HepG2 (cell line): ENCODE data around the gene NOTUM. TPM values are rescaled to one million over a fixed set of nuclear protein-coding genes. Genes with fewer than 3 reads are reported as not detected.

ENCODE experiments used
- ARHGAP35 ChIP-seq: sonication (generic); formaldehyde crosslinking; IDR thresholded peaks from 2 replicates; pipeline ENCODE4 v1.9.0; 2022; ENCODE audit warnings: mild to moderate bottlenecking, inconsistent platforms, moderate library complexity, missing genetic modification reagents, borderline replicate concordance
- CENPT ChIP-seq: sonication (generic); formaldehyde crosslinking; IDR thresholded peaks from 2 replicates; pipeline ENCODE4 v1.8.0; 2022; ENCODE audit warnings: low read depth, mild to moderate bottlenecking, moderate library complexity, missing genetic modification reagents
- EED ChIP-seq: sonication (generic); formaldehyde crosslinking; IDR thresholded peaks from 2 replicates; pipeline ENCODE4 v1.5.0; 2020; ENCODE audit warnings: mild to moderate bottlenecking, missing genetic modification reagents
- FOXO1 ChIP-seq: sonication (generic); formaldehyde crosslinking; IDR thresholded peaks from 2 replicates; pipeline ENCODE4 v1.4.0; 2020; ENCODE audit warnings: missing genetic modification reagents
- KLF6 ChIP-seq: IDR thresholded peaks from 2 replicates; pipeline ENCODE4 v1.8.0; 2016; ENCODE audit warnings: missing biosample characterization, missing genetic modification reagents
- MEIS1 ChIP-seq: sonication (generic); formaldehyde crosslinking; IDR thresholded peaks from 2 replicates; pipeline ENCODE4 v1.9.0; 2021; ENCODE audit warnings: mild to moderate bottlenecking, missing genetic modification reagents, moderate library complexity, borderline replicate concordance
- MXI1 ChIP-seq: IDR thresholded peaks from 3 replicates; pipeline ENCODE4 v1.6.1; 2012; ENCODE audit warnings: low read depth, low read length, inconsistent platforms, borderline replicate concordance
- RCOR2 ChIP-seq: IDR thresholded peaks from 2 replicates; pipeline ENCODE4 v1.6.1; 2016; ENCODE audit warnings: missing biosample characterization, missing genetic modification reagents
- SP2 ChIP-seq: sonication (generic); formaldehyde crosslinking; IDR thresholded peaks from 2 replicates; pipeline ENCODE4 v1.5.1; 2020; ENCODE audit warnings: mild to moderate bottlenecking, missing genetic modification reagents
- THRA ChIP-seq: sonication (generic); formaldehyde crosslinking; IDR thresholded peaks from 2 replicates; pipeline ENCODE4 v1.4.0; 2020; ENCODE audit warnings: missing genetic modification reagents, borderline replicate concordance
- ZMAT3 ChIP-seq: sonication (generic); formaldehyde crosslinking; conservative IDR thresholded peaks from 2 replicates; pipeline ENCODE4 v1.7.0; 2021; ENCODE audit warnings: missing genetic modification reagents
- ZNF230 ChIP-seq: sonication (generic); formaldehyde crosslinking; IDR thresholded peaks from 2 replicates; pipeline ENCODE4 v1.4.0; 2020; ENCODE audit warnings: mild to moderate bottlenecking, missing genetic modification reagents
- ZNF264 ChIP-seq: sonication (generic); formaldehyde crosslinking; IDR thresholded peaks from 2 replicates; pipeline ENCODE4 v1.4.0; 2020; ENCODE audit warnings: missing genetic modification reagents
- ZNF749 ChIP-seq: sonication (generic); formaldehyde crosslinking; IDR thresholded peaks from 2 replicates; pipeline ENCODE4 v1.8.0; 2022; ENCODE audit warnings: mild to moderate bottlenecking, missing genetic modification reagents, moderate library complexity, borderline replicate concordance
- ZNF891 ChIP-seq: sonication (generic); formaldehyde crosslinking; IDR thresholded peaks from 2 replicates; pipeline ENCODE4 v1.5.0; 2020; ENCODE audit warnings: mild to moderate bottlenecking, missing genetic modification reagents
- polyA plus RNA-seq, 8 experiments: library from polyadenylated mRNA; depleted of rRNA in 3 of 8; stranded (reverse) in 7 of 8; unstranded in 1 of 8; fragments of >200 nt; fragmentation: Illumina TruSeq in 4 of 8; extraction: Trizol in 4 of 8; gene quantifications; 2 replicates each; pipeline versions ENCODE4 v1.2.1 to v1.2.3, GENCODE V29; 2011 to 2016; ENCODE audit warnings: low read depth in 4 of 8, missing spikeins in 1 of 8, mixed read lengths in 1 of 8; ENCODE audit not compliant: insufficient read depth in 1 of 8
- total RNA-seq, 5 experiments: library from RNA; depleted of rRNA; stranded (reverse); fragments of >200 nt; fragmentation: Illumina TruSeq; extraction: Trizol; gene quantifications; 2 replicates each; pipeline ENCODE4 v1.2.3, GENCODE V29; 2016; ENCODE audit warnings: low read depth in 1 of 5
- TF ChIP-seq, protein P1 (sequence below): sonication (generic); formaldehyde crosslinking; IDR thresholded peaks from 2 replicates; pipeline ENCODE4 v1.4.0; 2020; ENCODE audit warnings: missing genetic modification reagents, borderline replicate concordance
- TF ChIP-seq, protein P2 (sequence below): sonication (generic); formaldehyde crosslinking; IDR thresholded peaks from 2 replicates; pipeline ENCODE4 v1.4.0; 2020; ENCODE audit warnings: missing genetic modification reagents
- TF ChIP-seq, protein P3 (sequence below): sonication (generic); formaldehyde crosslinking; IDR thresholded peaks from 2 replicates; pipeline ENCODE4 v1.4.0; 2020; ENCODE audit warnings: mild to moderate bottlenecking, low read depth, missing genetic modification reagents
- TF ChIP-seq, protein P4 (sequence below): sonication (generic); formaldehyde crosslinking; IDR thresholded peaks from 2 replicates; pipeline ENCODE4 v1.4.0; 2020; ENCODE audit warnings: mild to moderate bottlenecking, missing genetic modification reagents

The NOTUM gene
- total and polyA plus RNA-seq, 2 of the 13 experiments (the other 11 are each of a cell fraction or from before 2014, with no cell fraction given), result 150 to 160 TPM

DNA sequence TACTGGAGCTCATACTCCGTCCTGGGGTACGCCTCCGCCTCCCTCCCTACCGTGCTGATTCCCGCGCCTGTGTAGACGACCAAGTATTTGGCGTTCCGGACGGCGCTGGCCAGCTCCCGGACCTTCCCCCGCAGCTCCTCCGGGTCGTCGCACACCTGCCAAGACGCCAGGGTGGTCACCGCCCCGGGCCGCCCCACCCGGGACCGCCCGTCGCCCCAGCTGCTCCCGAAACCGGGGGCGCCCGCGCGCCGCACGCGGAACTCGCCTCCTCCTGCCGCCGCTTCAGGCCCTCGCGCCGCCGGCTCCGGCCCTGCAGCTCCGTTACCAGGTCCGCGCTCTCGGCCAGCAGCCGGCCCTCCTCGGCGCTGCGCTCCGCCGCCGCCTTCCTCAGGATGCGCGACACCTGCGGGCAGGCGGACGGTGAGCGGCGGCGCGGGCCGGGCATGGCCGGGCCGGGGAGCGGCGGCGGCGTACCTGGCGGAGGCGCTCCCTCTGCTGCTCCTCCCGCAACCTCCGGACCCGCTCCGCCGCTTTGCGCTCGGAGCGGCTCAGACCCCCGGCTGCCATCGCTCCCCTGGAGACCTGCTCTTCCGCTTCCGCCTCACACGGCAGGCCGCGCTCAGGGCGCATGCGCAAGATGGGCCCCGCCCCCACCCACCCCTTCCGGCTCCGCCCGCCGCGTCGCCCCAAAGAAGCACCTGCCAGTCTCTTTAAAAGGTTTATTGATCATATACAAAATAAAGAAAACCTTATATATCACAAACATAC is 43.2 kb downstream of the NOTUM start, which contains the start of gene SIRT7 (continued):
- TF ChIP-seq MEIS1 (CRISPR knock-in tag), result peak; percentile 73; the same call in 1 of the 2 replicates
- TF ChIP-seq ARHGAP35 (CRISPR knock-in tag), result no peak
- TF ChIP-seq ZMAT3 (CRISPR knock-in tag), result peak; percentile 57; the same call in 1 of the 2 replicates
- TF ChIP-seq, protein P1, sequence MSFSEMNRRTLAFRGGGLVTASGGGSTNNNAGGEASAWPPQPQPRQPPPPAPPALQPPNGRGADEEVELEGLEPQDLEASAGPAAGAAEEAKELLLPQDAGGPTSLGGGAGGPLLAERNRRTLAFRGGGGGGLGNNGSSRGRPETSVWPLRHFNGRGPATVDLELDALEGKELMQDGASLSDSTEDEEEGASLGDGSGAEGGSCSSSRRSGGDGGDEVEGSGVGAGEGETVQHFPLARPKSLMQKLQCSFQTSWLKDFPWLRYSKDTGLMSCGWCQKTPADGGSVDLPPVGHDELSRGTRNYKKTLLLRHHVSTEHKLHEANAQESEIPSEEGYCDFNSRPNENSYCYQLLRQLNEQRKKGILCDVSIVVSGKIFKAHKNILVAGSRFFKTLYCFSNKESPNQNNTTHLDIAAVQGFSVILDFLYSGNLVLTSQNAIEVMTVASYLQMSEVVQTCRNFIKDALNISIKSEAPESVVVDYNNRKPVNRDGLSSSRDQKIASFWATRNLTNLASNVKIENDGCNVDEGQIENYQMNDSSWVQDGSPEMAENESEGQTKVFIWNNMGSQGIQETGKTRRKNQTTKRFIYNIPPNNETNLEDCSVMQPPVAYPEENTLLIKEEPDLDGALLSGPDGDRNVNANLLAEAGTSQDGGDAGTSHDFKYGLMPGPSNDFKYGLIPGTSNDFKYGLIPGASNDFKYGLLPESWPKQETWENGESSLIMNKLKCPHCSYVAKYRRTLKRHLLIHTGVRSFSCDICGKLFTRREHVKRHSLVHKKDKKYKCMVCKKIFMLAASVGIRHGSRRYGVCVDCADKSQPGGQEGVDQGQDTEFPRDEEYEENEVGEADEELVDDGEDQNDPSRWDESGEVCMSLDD, result no peak
- no peak for TF ChIP-seq ZNF230 (CRISPR knock-in tag)
- TF ChIP-seq FOXO1, result peak; percentile 26; the same call in 1 of the 2 replicates
- TF ChIP-seq, protein P2, sequence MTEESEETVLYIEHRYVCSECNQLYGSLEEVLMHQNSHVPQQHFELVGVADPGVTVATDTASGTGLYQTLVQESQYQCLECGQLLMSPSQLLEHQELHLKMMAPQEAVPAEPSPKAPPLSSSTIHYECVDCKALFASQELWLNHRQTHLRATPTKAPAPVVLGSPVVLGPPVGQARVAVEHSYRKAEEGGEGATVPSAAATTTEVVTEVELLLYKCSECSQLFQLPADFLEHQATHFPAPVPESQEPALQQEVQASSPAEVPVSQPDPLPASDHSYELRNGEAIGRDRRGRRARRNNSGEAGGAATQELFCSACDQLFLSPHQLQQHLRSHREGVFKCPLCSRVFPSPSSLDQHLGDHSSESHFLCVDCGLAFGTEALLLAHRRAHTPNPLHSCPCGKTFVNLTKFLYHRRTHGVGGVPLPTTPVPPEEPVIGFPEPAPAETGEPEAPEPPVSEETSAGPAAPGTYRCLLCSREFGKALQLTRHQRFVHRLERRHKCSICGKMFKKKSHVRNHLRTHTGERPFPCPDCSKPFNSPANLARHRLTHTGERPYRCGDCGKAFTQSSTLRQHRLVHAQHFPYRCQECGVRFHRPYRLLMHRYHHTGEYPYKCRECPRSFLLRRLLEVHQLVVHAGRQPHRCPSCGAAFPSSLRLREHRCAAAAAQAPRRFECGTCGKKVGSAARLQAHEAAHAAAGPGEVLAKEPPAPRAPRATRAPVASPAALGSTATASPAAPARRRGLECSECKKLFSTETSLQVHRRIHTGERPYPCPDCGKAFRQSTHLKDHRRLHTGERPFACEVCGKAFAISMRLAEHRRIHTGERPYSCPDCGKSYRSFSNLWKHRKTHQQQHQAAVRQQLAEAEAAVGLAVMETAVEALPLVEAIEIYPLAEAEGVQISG (CRISPR knock-in tag), result peak; percentile 37; the same call in 1 of the 2 replicates
- TF ChIP-seq ZNF749 (CRISPR knock-in tag), result 0 out of 2 replicates have a peak, but pooled peaks have one; percentile 37
- TF ChIP-seq KLF6 (CRISPR knock-in tag), result peak; percentile 76; the same call in 1 of the 2 replicates
- TF ChIP-seq, protein P3, sequence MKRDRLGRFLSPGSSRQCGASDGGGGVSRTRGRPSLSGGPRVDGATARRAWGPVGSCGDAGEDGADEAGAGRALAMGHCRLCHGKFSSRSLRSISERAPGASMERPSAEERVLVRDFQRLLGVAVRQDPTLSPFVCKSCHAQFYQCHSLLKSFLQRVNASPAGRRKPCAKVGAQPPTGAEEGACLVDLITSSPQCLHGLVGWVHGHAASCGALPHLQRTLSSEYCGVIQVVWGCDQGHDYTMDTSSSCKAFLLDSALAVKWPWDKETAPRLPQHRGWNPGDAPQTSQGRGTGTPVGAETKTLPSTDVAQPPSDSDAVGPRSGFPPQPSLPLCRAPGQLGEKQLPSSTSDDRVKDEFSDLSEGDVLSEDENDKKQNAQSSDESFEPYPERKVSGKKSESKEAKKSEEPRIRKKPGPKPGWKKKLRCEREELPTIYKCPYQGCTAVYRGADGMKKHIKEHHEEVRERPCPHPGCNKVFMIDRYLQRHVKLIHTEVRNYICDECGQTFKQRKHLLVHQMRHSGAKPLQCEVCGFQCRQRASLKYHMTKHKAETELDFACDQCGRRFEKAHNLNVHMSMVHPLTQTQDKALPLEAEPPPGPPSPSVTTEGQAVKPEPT (CRISPR knock-in tag), result peak; percentile 59; the same call in 1 of the 2 replicates
- no peak; the same call in 1 of the 2 replicates for TF ChIP-seq SP2 (CRISPR knock-in tag)
- peak; percentile 77; the same call in 1 of the 2 replicates for TF ChIP-seq CENPT (CRISPR knock-in tag)
- peak; percentile 69; the same call in 1 of the 3 replicates for TF ChIP-seq MXI1
- no peak for TF ChIP-seq ZNF891
- peak; percentile 40; the same call in 1 of the 2 replicates for TF ChIP-seq THRA
- no peak for TF ChIP-seq ZNF264
- no peak for TF ChIP-seq RCOR2 (CRISPR knock-in tag)
- 0 out of 2 replicates have a peak, but pooled peaks have one; percentile 24 for TF ChIP-seq EED (CRISPR knock-in tag)
- TF ChIP-seq, protein P4, sequence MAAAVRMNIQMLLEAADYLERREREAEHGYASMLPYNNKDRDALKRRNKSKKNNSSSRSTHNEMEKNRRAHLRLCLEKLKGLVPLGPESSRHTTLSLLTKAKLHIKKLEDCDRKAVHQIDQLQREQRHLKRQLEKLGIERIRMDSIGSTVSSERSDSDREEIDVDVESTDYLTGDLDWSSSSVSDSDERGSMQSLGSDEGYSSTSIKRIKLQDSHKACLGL (CRISPR knock-in tag), result peak; percentile 37; the same call in 1 of the 2 replicates
